OCI-LY3 (cell line): ENCODE data around the gene XKRX.

Experiments used
- CTCF ChIP-seq: fragments of 200-600, 300-600 bp; sonication (generic); IDR thresholded peaks from 2 replicates; pipeline ENCODE4 v1.5.1; 2014; ENCODE audit warnings: antibody characterized with exemption, low read length, low read depth
- EZH2phosphoT487 ChIP-seq: fragments of 200-600 bp; shearing (Covaris generic); IDR thresholded peaks from 2 replicates; pipeline ENCODE4 v1.6.1; 2018; ENCODE audit warnings: antibody characterized with exemption, mixed run types, low read depth

- TF ChIP-seq CTCF, result no peak
- no peak for TF ChIP-seq EZH2phosphoT487
Measured at GRCh38 chrX:100935767-100936166, 7.0 kb upstream of the XKRX start.
